Femur (tissue), 1 donor: ENCODE measurements around the gene OAS2.

Experiments used
- DNase-seq: peaks from one replicate; pipeline ENCODE4 v3.0.0-alpha.2; 2017

The OAS2 gene

DNA sequence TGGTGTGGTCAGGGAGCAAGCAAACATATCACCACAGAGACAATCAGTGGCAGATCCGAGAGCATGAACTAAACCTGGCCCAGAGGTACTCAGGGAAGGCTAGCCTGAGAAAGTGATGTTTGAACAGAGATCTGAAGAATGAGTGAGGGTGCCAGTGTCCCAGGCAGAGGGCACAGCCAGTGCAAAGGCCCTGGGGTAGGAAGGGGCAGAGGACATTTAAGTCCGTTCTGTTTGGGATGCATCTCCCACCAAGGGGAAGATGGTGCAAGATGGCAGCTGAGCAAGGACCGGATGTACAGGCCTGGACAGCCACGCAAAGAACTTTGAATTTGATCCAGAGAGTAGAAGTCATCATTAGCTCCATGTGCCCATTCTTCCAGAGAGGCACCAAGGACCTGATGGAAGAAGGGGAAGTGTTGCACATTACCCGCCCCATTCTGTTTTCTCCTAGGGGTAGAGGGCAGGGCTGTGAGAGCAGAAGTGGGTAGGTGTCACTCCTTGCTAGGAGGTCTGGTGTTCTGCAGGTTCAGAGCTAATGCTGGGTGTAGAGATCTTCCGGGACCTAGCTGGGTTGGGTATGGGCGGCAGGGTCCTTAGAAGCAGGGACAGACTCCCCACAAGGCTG, 82.1 kb downstream of the OAS2 start:
- no peak for DNase-seq

DNA sequence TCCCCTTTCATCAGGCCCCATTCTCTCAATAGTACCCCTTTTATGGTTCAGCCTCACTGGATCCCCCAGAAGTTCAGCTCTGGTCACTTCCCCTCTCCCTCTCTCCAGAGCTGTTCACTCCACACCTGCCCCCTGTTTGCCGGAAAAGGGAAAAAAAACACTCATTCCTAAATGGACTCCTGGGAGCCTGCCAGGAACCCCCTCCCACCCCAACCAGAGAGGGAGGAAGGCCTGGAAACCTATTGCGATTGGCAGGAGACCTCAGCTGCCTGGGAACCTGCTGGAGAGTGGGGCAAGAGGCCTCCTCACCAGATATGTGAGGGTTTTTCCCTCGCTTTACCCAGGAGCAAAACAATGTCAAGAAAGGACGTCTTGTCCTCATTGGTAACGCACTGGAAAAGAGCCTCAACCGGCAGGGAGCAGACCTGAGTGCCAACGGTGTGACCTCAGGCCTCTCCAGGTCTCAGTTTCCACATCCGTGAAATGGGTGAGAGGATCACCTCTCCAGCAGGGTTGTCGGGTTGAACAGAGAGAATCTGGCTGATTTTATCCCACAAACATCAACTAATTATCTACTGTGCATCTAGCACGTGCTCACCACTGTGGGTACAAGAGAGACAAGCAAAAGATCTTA, 82.9 kb downstream of the OAS2 start:
- DNase-seq, result no peak
